ENCODE measurements around the gene COL27A1.
"Not testable (repeated sequence)": the region's sequence is repeated elsewhere in the genome, so short reads cannot be mapped to it uniquely, and the experiment has no call there.

COL27A1 gene

DNA sequence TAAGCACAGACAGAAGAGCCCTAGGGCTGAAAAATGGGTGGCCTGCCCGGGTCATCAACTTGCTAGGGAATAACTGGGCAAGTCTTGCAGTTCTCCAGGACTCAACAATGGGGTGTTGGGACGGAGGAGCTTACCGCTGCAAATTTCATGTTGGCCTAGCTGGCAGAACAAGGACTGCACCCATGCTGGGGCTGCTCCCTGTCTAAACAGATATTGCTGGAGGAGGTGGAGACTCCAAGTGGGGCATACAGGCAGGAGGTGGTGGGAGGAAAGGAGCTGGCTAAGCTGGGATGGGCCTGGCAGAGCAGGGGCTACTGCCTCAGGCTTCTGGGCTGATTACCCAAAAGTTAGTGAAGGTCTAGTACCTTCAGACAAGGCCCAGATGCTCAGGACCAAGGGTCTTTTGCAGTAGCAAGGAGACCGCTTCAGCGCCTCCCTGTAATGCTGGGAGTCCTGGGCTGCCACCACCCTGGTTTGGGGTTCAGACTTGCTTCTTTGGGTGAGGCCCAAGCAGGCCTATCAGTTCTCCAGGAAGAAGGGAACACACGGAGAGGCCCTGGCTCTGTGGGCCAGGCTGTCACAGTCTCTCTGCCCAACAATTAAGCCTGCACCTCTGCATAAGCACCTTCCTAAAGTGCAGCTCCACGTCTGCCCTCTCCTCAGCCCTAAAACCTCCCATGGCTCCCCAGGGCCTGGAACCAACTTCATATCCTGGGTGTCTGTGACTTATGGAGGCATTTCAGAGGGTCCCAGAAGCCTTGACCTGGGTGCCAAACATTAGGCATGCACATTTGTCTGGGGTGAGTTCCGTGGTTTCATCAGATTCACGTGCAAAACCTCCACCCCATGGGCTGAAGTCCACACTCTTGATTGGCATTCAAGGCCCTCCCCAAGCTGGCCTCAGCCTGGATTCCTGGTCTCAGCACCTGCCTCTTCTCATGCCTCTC is 32.0 kb upstream of the COL27A1 start:
- no peak for DNase-seq

DNA sequence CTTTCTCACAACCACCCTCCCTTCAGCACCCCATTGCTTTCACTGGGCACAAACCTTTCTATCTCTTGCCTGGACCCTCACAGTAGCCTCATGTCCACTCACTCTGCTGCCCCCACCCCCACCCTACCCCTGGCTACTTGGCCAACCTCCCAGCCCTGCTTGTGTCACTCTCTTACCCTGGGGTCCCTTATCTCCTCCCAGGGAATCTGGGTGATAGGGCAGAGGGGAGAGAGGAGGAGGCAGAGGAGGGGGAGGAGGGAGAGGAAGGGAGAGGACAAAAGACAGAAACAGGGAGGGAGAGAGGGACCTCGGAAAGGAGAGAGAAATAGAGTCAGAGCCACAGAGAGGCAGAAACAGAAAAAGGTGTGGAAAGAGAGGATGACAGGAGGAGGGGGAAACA is 31.2 kb upstream of the COL27A1 start:
- no peak for DNase-seq

DNA sequence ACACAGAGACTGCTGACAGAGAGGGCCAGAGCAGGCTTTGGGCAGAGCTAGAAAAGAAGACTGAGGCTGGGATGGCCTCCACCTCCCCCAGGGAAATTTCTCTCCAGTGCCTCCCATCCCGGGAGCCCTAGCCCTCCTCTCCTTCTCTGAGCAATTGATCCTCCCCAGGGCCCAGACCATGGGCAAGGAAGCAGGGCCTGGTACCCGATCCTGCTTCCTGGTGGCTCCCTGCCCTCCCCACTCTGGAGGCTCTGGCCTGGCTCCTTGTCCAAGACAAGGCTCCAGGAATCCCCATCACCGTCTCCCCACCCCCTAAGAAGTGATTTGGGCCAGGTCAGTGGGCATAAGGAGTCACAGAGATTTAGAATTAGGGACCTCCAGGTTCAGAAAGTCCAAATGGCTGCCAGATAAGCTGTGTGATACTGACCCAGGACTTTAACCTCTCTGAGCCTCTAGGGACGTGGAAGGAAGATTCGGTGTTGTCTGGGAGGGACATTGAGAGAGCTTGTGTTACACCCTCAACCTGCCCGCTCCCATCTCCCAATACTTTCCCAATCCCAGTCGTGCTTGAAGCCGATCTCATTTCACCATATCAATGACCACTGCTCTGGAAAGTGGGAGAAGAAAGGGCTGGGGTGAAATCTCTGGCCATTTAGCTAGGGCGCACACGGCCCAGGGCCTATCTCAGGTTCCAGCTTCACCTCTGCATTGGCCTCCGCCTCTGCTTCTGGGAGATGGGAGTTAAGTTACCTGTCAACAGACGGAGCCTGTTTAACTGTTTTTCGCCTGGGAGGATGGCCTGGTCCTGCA is 30.5 kb upstream of the COL27A1 start:
- DNase-seq: no peak

DNA sequence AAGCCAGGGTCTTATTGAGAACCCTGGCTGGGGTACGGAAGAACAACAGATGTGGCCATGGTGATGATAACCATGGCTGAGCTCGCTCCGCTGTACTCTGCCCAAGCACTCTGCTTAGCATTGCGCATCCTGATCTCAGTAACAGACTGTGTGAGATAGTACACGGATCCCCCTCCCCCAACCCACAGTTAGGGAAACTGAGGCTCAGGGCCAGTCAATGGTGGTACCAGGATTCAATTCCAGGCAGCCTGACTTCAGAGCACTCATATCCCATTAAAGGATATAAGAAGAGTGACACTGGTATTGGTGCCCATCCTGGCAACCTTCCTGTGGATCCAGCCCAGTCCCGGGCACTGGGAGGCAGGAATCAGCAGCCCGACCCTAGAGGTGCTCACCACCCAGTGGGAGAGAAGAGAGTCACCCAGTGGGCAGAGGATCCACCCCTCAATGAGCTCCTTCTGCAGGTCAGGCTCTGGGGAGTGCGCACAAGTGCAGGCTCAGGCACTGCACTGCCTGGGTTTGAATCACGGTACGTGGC is 29.8 kb upstream of the COL27A1 start:
- no peak for DNase-seq

DNA sequence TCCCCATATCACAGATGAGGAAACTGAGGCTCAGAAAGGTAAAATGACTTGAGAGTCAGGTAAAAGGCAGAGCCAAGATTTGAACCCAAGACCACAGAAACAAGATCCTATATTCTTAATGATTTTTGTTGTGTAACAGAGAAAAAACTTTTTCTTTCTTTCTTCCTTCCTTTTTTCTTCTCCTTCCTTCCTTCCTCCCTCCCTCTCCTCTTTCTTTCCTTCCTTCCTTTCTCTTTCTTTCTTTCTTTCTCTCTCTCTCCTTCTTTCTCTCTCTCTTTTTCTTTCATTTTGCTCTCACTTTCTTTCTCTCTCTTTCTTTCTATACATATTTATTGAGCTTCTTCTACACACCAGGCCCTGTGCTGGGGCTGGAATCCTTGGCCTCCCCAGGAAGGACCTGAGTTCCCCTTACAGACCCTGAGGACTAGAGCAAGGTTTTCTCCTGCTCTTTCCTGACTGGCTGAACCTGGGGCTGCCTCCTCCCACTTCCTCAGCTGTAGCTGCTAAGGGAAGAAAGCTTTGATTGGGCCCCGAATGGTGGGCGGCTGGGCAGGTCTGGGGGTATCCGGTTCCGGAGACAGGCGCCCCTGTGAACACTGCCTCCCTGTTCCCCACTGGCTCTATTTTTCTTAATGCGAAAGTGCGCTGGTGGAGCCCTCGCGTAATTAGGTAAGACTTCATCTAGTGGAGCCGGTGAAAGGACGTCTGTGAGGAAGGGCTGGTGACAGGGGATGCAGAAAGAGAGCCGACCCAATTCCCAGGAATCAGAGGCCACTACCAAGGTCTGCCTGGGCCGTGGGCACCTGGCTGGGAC is 28.9 kb upstream of the COL27A1 start:
- no peak for DNase-seq

DNA sequence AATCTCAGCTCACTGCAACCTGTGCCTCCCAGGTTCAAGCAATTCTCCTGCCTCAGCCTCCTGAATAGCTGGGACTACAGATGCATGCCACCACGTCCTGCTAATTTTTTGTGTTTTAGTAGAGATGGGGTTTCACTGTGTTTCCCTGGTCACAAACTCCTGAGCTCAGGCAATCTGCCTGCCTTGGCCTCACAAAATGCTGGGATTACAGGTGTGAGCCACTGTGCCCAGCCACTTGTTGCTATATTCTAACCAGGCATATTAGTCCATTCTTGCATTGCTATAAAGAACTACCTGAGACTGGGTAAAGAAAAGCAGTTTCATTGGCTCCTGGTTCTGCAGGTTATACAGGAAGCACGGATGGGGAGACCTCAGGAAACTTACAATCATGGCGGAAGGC is 26.6 kb upstream of the COL27A1 start:
- DNase-seq: not testable (repeated sequence)

DNA sequence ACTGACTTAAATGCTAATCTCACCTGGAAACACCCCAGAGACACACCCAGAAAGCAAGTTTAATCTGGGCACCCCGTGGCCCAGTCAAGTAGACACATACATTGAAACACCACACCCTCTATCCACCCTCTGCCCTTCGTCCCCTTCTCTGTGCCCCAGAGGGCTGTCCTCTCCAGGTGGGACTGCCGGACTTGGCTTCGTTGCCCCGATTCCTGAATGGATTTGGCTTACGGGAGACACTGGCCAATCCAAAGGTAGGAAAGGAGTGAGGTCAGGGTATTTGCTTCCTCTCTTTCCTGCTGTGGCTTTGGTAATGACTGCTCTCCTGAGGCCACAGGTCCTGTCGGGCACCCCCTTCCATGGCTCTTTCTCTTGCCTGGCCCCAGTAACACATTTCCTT is 25.2 kb upstream of the COL27A1 start:
- DNase-seq: no peak

DNA sequence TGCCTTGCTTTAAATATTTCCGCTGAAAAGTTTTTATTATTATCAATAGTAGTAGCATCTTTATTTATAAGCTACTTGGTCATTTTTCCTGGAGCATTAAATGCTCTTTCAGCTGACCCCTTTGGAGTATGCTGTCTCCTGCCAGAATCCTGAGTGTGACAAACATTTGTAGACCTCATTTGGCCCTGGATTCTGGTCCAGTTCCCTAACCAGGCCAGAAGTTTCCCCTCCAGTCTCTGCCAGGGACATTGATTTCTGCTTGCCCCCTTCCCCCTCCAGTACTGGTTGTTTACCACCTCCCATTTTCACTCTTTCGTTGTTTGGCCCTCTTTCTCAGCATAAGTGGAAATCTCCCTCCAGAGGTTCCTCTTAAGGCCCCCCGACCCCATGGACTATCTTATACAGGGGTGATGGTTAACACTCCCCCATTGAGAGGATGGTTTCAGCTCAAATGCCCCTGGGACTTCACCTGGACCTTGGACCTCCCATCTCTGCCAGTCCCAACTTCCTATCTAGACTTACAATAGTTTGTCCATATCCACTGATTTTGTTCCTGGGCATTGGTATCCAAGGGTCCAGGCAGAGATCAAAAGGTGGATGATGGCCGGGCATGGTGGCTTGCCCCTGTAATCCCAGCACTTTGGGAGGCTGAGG is 24.6 kb upstream of the COL27A1 start:
- no peak for DNase-seq

DNA sequence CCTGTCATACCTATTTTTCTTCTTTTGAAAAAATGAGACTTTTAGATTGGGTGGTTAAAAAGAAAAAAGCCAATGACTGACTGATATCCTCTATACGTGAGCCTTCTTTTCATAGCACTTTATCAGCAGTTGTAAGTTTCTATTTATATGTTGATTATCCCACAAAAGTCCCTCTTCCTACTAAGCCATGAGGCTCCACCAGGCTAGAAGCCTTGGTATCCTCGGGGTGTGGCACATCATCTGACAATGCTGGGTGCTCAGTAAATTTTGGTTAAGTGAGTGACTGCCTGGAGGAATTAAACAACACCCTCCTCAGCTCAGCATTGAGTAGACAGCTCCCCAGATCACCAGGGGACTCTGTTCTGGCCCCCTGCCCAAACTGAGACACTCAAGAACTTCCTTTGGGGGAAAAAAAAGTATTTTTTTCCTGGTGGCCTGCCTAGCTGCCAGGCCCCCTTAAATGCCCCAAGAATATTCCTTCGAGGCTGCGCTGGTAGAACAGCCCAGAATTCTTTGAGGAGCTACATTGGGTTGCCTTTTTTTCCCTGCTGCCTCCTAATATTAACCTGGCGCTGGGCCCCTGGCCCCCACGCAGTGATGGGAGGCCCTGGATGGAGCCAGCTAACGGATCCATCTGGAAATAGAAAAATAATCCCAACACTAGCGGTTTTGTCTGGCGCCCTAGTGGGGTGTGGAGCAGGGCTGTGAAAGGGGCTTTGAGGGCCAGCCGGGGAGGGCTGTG is 23.4 kb upstream of the COL27A1 start:
- DNase-seq: no peak

DNA sequence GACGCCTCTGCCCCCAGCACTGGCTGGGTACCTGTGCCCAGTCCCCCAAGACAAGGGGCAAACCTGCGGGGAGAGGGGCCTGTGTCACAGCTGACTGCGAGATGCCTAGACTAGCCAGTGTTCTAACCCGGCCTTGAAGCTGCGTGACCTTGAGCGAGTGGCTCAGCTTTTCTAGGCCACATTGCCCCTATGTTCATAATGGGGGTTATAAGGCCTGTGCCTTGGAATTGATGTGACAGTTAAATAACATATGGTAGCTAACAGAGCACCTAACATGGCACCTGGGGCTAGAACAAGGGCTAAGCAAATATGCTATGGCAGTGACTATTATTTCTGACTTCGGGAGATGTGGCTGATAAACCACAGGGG is 22.8 kb upstream of the COL27A1 start:
- no peak for DNase-seq

DNA sequence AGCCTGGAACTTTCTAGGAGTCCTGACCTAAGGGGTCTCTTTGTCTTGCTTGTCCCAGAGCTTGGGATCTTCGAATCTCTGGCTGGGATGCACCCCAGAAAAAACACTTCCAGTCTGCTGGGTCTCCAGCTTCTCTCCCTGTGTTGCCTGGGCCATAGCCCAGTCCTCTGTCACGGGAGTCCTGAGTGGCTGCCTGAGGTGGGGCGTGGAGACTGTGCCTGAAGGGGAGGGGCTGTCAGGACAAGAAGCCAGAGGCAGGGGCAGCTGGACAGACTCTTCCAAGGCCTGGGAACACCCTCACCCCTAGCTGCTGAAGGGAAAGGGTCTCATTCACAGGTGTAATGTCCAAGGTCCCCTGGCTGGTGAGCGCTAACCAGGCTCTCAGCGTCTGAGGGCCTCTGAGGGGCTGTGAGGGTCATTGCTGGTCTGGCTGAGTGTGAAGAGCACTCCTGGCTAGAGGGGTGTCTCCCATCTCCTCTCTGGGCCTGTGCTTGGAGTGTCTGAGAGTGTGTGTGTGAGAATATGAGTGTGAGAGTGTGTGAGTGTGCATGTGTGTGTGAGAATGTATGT is 20.4 kb upstream of the COL27A1 start:
- no peak for DNase-seq

DNA sequence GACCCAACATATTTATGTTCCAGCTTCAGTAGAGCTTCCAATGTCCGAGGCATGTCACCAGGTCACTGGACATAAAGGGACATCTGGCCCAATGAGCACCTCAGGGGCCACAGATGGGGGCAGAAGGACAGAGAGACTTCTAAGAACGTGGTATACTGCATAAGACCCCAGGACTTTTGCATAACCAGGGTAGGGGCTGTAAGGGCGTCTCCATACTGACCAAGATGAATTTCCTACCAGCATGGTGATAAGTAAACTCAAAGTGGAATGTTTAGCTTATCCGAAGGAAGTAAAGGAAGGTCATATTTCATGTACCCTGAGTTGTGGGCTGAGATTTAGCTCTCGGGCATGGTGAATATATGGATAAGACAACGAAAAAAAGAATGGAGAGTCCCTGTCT is 17.5 kb upstream of the COL27A1 start:
- no peak for DNase-seq

DNA sequence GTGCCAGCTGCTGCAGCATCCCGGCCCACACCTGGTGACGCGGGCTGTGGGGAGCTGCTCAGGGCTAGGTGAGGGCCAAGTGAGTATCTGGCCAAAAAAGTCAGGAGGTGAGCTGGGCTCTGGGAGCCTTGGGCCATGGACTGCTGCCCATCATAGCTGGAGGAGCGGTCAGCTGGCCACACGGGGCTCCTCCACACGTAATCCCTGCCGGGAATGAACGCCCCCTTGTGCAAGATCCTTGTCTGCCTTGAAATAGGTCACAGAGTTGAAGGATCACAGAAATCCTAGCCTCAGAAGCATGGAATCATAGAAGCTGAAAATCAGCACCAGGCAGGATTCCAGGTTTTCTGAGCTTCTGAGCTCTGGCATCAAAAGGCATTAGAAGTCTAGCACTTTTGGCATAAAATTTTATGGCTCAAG is 16.8 kb upstream of the COL27A1 start:
- DNase-seq: no peak

DNA sequence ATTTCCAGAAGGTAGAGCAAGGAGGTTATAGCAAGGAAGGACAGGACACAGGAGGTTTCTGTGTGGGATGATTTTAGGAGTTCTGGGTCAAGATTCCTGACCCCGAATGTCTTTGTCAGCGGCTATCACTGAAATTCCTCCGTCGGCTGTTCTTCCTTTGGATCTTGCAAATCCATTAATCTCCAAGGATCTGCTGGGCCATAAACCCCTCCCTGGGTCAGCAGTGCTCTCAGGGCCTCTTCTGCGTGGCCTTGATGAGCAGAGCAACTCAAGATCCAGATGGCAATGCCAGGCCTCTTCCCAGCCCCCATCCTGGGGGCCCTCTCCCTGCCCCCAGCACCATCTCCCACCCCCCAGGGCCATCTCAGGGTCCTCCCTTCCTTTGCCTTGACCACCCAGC is 16.3 kb upstream of the COL27A1 start:
- no peak for DNase-seq

DNA sequence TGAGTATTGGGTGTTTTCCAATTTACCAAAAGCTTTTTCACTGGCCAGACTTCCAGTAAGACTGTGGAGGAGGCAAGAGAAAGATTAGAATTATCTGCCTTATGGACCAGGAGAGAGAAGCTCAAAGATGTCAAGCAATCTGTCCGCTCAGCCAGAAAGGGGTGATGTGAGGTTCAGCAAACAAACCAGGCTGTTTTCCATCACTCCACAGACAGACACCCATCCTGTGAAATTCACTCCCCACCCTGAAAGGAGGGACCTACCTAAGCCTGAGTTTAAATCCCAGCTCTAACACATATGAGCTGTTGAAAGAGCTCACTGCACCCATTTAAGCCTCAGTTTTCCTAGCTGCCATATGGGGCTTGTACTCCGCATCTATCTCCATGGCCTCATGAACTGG is 14.9 kb upstream of the COL27A1 start:
- no peak for DNase-seq

DNA sequence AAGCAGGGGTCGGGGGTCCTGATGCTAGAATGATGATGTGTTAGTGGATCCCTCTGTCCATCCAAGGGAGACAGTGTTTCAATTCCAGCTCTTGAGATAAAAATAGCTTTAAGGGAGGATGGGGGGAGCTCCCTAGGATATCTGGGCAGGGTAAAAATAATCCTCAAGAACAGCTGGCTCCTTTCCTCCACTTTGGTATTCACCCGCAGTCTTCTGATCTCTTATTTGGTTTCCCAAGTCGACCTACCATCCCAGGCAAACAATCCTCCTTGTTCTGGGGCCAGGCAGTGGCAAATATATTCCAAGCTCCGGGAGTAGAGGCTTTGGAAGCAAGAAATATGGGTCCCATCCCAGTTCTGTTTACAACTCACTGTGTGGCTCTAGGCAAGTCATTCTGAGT is 14.5 kb upstream of the COL27A1 start:
- no peak for DNase-seq

DNA sequence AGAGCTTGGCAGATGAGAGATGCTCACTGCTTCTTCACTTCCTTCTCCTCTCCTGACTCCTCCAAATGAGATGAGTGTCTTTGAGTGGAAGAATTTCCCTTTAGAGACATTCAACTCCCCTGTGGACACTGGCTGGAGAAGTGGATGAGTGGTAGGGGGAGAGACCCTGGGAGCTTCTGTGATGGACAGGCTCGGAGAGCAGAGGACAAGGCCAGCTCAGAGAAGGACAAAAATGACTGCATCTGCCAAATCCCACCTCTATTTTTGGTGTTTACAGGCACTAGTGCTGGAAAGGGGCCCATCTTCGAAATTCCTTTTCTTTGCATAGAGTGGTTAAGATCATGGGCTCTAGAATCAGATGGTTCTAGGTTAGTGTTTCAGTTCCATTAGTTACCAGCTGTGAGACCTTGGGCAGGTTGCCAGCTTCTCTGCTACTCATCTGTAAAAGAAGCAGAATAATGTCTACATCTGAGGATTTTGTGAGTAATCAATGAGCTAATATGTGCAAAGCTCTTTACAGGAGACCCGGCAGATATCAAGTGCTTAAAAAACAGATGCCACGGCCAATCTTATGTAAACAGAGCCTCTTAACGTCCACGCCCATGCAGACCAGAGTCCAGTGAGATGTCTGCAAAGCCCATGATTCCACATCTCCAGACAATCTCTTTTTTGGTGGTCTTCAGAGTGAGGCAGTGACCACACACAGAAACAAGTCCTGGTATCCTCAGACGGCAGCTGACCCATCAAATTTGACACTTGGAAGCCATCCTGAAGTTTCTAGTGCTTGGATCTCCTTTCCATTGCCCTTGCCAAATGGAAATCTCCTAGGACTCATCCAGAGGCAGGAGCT is 13.6 kb upstream of the COL27A1 start:
- DNase-seq: no peak

DNA sequence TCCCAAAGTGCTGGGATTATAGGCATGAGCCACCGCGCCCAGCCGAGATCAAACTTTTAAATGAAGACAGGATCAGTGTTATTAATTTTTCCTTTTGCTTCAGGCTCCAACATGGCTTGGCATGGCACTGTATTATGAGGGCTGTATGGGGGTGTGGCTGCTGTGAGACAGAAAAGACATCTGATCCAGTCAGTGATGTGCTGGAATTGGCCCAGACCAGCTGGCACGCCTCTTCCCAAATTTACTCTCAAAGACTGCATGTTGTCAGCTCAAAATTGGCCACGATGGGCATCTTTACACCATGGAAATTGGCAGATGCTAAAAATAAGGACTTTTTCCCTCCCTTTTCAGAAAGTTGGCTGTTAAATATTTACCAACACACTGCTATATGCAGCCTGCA is 12.1 kb upstream of the COL27A1 start:
- no peak for DNase-seq

DNA sequence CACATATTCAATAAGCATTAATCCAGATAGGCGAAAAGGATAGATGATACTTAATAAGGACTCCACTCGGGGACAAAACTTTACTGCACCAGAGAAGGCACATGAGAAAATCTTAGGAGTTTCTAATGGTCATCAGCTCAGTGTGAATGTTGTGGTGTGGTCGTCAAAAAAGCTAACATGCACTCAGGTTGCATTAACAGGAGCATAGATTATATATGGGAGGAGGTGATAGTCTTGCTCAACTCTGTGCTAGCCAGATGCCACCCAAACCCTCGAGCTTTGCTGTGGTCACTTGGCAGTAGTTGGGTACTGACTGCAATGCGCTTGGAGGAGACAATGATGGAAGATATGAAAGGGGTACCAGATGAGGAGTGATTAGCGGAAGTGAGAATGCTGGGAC is 8.6 kb upstream of the COL27A1 start:
- no peak for DNase-seq

DNA sequence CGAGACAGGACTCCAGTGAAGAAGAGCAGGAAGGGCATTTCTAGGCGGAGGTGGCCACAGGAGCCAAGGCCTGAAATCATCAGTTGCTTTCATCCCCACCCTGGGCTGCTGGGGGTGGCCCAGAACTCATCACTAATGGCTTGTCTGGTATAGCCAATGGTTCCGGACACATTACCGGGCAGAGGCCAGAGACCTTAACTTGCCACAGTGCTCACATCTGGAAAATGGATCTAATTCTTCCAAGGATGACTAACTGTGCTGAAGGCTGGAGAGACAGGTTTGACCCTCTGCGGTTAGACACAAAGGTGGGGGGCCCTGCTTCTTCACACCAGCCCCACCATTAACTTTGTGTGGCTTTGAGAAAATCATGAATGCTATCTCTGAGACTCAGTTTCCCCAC is 6.2 kb upstream of the COL27A1 start:
- DNase-seq: no peak

Measured in fibroblast of skin of back (primary cell).